NB4 (cell line): ENCODE results near the gene LRCOL1.

Experiments
- POLR2A ChIP-seq: IDR thresholded peaks from 2 replicates; pipeline ENCODE4 v1.6.1; 2011; ENCODE audit warnings: mild to moderate bottlenecking; ENCODE audit not compliant: insufficient read length; ENCODE audit errors: extremely low read depth
- TF ChIP-seq, protein P1 (sequence below): IDR thresholded peaks from one replicate; pipeline ENCODE4 v1.5.1; 2012; ENCODE audit warnings: low read depth, low read length
- TF ChIP-seq, protein P2 (sequence below): IDR thresholded peaks from 2 replicates; pipeline ENCODE4 v1.6.1; 2011; ENCODE audit warnings: low read depth, low read length

DNA sequence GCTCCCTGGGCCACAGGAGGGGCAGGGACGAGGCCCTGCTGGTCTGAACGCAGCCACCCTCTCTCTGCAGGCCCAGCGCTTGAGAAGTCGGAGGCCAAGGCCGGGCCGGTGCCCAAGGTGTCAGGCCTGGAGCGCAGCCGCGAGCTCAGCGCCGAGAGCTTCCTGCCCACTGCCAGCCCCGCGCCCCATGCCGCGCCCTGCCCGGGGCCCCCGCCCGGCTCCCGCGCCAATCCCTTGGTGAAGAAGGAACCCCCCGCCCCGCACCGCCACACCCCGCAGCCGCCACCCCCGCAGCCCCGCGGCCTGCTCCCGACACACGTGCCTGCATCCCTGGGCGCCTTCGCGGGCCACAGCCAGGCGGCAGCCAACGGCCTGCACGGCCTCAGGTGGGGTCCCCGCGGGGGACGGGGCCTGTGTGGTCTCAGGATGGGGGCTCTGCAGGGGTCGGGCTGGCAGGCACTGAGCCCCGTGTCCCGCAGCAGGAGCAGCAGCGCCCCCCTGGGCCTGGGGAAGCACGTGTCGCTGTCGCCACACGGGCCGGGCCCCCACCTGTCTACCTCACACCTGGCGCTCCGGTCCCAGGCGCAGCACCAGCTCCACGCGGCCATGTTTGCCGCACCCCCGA lies 40.4 kb downstream of the LRCOL1 start:
- TF ChIP-seq, protein P1, sequence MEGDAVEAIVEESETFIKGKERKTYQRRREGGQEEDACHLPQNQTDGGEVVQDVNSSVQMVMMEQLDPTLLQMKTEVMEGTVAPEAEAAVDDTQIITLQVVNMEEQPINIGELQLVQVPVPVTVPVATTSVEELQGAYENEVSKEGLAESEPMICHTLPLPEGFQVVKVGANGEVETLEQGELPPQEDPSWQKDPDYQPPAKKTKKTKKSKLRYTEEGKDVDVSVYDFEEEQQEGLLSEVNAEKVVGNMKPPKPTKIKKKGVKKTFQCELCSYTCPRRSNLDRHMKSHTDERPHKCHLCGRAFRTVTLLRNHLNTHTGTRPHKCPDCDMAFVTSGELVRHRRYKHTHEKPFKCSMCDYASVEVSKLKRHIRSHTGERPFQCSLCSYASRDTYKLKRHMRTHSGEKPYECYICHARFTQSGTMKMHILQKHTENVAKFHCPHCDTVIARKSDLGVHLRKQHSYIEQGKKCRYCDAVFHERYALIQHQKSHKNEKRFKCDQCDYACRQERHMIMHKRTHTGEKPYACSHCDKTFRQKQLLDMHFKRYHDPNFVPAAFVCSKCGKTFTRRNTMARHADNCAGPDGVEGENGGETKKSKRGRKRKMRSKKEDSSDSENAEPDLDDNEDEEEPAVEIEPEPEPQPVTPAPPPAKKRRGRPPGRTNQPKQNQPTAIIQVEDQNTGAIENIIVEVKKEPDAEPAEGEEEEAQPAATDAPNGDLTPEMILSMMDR = no peak
- TF ChIP-seq POLR2A = no peak
- TF ChIP-seq, protein P2, sequence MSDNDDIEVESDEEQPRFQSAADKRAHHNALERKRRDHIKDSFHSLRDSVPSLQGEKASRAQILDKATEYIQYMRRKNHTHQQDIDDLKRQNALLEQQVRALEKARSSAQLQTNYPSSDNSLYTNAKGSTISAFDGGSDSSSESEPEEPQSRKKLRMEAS = no peak
